Endometrium (tissue), 2 donors: ENCODE measurements around the gene ATP10B.
"Not testable (repeated sequence)": the region's sequence is repeated elsewhere in the genome, so short reads cannot be mapped to it uniquely, and the experiment has no call there.

Experiments
- FAIRE-seq: peaks from 2 replicates; lab custom pipeline; 2012; peaks lifted over from hg19 to GRCh38; lab: Jason Lieb, UNC
- donor health status: control.
- donor health status: control.

The ATP10B gene

GRCh38 chr5:160831801-160832200, 20.2 kb downstream of the ATP10B start:
- FAIRE-seq = no peak

DNA sequence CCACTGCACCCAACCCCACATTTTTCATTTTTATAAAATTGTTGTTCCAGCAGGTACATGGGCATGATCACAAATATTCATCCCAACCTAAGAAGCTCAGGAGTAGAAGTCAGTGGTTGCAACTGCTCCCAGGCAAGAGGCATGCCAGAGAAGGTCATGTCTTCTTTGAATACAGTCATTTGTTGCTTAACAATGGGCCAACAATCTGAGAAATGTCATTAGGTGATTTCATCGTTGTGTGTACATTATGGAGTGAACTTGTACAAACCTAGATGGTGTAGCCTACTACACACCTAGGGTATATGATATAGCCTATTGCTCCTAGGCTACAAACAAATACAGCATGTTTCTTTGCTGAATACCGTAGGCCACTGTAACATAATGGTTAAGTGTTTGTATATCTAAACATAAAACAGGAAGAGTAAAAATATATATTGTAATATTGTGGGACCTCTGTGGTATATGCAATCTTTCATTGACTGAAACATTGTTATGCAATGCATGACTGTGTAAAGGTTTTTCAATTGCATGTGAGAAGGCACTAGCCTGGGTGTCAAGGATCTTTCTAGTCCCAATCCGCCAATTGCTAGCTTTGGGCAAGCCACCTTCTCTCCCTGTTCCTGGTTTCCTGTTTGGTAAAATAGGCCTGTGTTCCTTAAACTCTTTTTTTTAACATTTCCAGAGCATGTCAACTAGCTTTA, 27.6 kb downstream of the ATP10B start:
- no peak for FAIRE-seq

- not testable (repeated sequence) for FAIRE-seq
These were observed 39.0 kb downstream of the ATP10B start for GRCh38 chr5:160812996-160813395.

DNA sequence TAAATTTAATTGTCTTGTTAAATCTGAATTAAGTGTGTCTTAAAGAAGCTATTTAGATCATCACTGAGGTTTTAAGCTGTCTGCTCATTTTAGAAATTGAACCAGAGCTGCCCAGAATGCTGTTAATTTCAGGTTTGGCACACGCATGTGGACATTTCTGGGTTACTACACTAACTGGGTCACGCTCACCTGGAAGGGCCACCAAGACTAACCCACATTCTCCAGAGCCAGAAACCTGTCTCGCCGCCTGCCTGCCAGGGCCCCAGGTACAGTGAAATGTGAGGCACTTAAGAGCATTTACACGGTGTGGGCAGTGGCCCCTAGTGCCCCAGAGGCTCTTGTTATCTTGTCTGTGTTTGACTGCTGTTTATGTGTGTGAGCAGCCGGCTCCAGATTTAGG, 46.6 kb downstream of the ATP10B start:
- FAIRE-seq = no peak

- FAIRE-seq = no peak
These were observed 49.4 kb downstream of the ATP10B start for GRCh38 chr5:160802592-160802991.

DNA sequence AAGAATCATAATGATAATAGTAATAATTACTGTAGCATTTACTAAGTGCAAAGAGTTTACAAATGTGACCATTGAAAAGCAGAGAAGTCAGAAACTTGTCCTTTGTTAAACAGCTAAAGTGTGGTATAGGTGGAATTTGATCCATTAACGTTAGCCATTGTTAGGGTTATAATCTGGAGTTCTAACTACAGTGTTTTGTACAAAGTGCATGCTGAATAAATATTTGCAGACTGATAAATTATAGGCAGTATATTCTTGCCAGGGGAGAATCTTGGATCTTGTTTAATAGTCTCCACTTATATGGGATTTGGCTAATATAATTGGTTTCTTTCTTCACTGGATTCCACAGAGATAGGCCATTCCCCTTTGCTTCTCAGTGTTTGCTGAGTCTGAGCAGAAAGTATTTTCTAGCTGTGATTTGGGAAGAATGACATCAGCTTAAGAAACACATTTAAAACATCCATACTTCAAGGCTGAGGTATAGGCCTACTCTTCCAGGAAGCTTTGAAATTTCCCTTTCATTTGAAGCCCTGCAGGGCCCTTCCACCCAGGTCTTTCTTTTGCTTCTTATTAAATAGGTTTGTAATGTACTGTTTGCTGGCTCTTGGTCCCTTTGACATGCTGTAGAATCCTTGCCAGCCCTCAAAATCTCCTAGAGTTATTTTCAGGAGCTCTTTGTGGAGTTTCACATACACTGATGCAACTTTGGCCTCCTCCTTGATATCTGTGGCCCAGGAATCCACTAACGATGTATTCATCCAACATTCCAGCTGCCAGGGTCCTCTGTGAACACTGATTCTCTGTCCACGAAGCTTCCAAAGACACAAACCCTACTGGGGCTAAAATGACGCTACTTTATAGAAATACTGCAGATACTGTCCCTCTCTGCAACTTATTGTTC, 51.4 kb downstream of the ATP10B start:
- no peak for FAIRE-seq

DNA sequence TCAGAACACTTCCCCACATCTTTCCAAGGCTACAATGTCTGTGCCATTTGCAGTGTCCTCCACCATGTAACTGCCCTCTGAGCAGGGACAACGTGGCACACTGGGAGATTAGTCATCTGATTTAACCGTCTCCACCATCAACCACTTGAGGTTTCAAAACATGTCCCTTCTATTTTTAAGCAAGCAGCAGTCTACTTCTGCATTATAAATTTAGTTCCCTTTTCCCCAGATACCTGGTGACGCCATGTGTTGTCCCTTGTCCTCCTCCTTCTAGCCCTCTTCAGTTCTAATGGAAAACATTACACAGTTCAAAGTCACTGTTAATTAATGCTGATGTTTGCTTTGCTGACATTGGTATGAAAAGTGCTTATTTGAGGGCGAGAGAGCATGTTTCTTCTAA, 52.8 kb downstream of the ATP10B start:
- FAIRE-seq = no peak

DNA sequence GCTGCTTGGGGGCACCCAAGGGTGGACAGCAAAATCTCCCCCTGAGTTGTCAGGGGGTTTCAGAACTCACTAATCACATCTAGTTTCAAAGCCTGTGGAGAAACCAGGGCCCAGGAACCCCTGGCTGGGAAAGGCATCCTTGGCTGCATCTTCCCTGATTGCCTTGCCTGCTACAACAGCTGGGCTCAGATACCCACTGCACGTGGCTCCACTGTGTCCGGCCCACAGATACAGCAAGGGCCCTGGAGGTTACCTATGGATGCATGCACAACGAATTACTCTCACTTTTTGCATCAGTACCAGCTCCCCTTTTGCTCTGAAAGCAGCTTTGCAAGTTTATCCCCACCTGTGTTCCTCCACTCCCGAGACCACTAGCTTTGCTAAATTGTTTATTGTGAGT, 55.0 kb downstream of the ATP10B start:
- FAIRE-seq = no peak

GRCh38 chr5:160793530-160793899, 58.5 kb downstream of the ATP10B start:
- no peak for FAIRE-seq

GRCh38 chr5:160792732-160793529, 59.1 kb downstream of the ATP10B start:
- FAIRE-seq = no peak

DNA sequence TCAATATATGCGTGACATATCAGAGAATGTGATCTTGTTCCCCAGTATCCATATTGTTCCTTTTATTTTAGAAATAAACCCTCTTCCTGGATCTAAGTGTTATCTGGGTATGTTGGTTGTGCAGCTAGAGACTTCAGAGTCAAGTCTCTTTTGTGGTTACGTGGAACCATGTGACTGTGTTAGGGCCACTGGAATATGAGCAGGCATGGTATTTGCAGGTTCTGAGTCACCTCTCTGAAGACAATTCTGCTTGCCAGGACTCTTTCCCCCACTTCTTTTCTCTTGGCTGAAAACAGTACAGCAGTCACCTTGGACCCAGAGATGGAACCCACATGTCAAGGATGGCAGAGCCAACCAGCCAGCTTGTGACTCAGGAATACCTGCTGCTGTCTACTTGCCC, 59.7 kb downstream of the ATP10B start:
- no peak for FAIRE-seq

DNA sequence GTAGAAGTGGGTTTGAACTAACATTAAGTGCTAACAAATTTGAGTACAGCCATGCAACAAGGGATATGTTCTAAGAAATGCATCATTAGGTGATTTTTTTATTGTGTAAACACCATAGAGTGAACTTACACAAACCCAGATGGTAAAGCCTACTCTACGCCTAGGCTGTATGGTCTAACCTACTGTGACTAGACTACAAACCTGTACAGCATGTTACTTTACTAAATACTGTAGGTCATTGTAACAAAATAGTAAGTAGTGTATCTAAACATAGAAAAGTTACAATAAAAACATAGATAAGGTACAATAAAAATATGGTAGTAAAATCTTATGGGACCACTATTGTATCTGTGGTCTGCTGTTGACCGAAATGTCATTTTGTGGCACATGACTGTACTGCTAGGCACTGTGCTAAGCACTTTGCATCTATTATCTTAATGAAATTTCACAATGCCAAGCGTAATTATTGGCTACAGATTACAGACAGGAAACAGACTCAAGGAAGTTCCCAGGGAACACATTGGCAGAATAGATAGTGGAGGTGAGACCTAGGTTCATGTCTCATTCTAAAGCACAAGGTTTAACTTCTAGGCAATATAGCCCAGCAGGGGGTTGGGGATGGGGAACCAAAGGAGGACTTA, 62.7 kb downstream of the ATP10B start:
- FAIRE-seq = no peak

DNA sequence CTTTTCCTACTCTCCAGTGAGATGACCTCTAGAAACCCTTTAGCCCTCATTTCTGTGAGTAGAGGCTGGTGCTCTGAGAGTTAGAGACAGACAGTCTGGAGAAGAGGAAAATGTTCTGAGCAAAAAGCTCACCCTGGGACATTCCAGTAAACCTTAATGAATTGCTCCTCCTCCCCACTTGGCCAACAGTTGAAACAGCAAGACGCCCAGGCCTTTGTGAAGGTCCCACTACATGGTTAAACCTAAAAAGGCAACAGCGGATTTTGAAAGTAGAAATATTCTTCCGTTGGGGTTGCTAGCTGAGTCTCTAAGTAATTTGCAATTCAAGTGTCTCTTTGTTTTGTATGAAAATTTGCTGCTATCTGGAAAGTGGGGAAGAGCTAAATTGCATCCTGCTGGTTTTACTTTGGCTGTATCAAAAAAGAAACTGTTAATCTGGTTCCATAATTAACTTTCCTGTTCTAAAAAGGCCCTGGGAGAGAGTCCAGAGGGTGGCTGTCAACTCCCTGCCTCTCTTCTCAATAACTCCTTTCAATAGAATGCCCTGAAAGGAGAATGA, 63.8 kb downstream of the ATP10B start:
- FAIRE-seq = no peak

DNA sequence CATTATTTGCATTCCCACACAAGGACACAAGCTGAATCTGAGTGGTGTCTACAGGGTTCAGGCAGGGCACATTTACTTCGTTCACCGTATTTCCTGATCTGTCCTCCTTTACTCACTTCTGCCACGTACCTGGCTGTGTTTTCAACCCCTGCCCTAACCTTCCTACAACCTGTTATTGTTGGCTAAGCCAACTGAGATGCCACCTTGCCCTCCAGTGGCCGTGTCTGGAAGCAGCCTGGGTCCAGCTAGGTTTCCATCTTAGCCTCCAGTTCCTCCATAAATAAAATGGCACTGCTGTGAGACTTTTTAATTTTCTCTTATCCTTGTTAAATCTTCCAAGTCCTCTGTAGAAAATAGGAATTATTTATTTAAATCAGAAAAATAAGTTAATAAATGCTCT, 64.8 kb downstream of the ATP10B start:
- FAIRE-seq = no peak

DNA sequence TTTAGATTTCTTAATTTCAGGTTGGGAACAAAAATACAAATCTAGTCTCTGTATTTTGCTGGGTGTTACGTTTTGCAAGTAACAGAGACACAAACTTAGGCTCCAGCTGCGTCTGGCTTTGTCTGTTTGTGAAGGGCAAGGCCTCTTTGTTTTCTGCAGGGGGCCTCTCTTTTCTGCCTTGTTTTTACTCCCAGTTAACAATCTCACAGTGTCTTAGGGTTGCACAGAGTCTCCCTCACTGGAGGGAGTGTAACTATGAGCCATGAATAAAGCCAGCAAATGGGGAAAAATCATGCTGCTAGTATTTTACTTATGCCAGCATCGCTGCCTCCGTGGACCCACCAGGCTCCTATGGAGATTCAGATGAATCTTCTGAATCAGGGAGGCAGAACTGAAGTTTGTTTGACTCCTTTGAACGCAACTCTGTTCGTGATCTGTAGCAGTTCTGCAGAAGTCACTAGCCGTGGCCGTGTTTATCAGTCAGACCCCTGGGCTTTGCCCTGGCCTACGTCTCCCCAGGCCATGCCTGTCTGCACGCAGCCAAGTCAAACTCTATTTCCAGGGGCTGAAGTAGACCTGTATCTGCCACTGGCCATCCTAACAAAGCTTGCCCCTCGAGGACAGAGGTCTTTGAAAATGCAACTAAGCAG, 77.2 kb downstream of the ATP10B start:
- FAIRE-seq = no peak

GRCh38 chr5:160773646-160774410, 78.2 kb downstream of the ATP10B start:
- FAIRE-seq = no peak

DNA sequence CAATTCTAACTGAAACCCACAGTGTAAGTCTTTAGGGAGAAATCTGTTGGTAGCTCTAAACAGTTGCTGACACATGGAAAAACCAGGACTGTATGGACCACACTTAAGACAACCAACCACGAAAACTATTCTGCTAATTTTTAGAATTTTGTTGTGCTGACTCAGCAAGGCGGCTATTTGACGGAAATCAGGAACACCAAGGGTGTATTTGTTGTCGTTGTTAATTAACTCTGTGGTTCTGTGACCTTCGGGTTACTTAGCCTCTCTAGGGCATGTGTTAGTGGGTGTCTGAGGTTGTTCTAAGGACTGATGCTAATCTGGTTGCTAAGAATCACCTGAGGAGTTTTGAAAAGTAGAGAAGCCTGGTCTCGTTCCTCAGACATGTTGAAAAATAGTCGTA, 79.2 kb downstream of the ATP10B start:
- no peak for FAIRE-seq

- FAIRE-seq = no peak
These were observed 81.3 kb downstream of the ATP10B start for GRCh38 chr5:160770718-160771117.

DNA sequence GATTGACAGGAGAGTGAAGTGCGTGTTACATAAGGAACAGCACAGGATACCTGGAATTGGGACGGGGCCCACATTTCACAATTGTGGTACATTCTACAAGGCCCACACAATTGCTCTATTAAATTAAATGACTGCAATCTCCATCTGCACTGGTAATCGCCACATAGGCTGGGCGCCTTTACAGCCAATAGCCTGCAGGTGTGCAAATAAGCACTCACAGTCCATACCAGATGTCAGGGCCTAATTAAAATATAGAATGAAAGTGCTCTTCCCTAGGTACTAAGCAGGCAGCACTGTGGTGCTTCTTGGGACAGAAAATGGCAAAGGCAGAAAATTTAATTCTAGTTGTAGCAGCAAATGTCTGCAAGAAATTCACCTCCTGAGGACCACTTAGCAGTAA, 82.7 kb downstream of the ATP10B start:
- FAIRE-seq = no peak

- no peak for FAIRE-seq
These were observed 84.9 kb downstream of the ATP10B start for GRCh38 chr5:160767062-160767461.

- no peak for FAIRE-seq
These were observed 92.0 kb downstream of the ATP10B start for GRCh38 chr5:160760008-160760407.
